Measurements from ENCODE around the gene HTR2B. TPM values are rescaled to one million over a fixed set of nuclear protein-coding genes. Genes with fewer than 3 reads are reported as not detected.

The HTR2B gene
- total RNA-seq, 1 experiment from 2014 or later: not detected

DNA sequence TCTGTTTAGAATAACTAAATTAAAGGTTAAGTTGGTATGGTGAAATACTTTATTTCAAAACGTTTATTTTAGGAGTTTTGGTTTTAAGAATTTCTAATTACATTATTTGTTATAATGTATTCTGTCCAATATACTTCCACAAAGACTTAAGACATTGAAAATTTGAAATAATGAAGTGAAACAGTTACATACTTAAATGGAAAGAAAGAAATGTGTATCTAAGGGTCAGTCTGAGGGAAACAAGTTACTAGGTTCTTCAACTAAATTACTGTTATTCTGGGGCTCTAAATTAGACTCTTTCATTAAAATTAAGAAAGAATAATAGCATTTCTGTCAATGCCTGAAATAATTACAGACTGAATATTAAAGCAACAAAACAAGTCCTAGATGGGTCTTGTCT lies 7.7 kb downstream of the HTR2B start:
- ChIA-PET POLR2A (no interaction called here), CTCF (no interaction called here)
- Mint-ChIP-seq H3K4me3 (no peak overlapping the region), H3K27ac (no peak overlapping the region), H3K9me3 (no peaks in the 10 kb centered on the region), H3K27me3 (ENCODE audit: low read depth) (no peaks in the 10 kb centered on the region), H3K4me1 (peaks cover 23% of the 10 kb centered on the region), H3K36me3 (no peaks in the 10 kb centered on the region)
- no peak for TF ChIP-seq TP53 (CRISPR knock-in tag; IDR thresholded peaks at IDR 0.05)
- no peak for TF ChIP-seq ZBTB21 (CRISPR knock-in tag; IDR thresholded peaks at IDR 0.05; ENCODE audit: borderline replicate concordance)
- no peak for TF ChIP-seq ZNF317 (CRISPR knock-in tag; IDR thresholded peaks at IDR 0.05; ENCODE audit: borderline replicate concordance, low read depth)
- TF ChIP-seq, protein P1, sequence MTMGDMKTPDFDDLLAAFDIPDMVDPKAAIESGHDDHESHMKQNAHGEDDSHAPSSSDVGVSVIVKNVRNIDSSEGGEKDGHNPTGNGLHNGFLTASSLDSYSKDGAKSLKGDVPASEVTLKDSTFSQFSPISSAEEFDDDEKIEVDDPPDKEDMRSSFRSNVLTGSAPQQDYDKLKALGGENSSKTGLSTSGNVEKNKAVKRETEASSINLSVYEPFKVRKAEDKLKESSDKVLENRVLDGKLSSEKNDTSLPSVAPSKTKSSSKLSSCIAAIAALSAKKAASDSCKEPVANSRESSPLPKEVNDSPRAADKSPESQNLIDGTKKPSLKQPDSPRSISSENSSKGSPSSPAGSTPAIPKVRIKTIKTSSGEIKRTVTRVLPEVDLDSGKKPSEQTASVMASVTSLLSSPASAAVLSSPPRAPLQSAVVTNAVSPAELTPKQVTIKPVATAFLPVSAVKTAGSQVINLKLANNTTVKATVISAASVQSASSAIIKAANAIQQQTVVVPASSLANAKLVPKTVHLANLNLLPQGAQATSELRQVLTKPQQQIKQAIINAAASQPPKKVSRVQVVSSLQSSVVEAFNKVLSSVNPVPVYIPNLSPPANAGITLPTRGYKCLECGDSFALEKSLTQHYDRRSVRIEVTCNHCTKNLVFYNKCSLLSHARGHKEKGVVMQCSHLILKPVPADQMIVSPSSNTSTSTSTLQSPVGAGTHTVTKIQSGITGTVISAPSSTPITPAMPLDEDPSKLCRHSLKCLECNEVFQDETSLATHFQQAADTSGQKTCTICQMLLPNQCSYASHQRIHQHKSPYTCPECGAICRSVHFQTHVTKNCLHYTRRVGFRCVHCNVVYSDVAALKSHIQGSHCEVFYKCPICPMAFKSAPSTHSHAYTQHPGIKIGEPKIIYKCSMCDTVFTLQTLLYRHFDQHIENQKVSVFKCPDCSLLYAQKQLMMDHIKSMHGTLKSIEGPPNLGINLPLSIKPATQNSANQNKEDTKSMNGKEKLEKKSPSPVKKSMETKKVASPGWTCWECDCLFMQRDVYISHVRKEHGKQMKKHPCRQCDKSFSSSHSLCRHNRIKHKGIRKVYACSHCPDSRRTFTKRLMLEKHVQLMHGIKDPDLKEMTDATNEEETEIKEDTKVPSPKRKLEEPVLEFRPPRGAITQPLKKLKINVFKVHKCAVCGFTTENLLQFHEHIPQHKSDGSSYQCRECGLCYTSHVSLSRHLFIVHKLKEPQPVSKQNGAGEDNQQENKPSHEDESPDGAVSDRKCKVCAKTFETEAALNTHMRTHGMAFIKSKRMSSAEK (CRISPR knock-in tag; IDR thresholded peaks at IDR 0.05; ENCODE audit: borderline replicate concordance): no peak
- TF ChIP-seq, protein P2, sequence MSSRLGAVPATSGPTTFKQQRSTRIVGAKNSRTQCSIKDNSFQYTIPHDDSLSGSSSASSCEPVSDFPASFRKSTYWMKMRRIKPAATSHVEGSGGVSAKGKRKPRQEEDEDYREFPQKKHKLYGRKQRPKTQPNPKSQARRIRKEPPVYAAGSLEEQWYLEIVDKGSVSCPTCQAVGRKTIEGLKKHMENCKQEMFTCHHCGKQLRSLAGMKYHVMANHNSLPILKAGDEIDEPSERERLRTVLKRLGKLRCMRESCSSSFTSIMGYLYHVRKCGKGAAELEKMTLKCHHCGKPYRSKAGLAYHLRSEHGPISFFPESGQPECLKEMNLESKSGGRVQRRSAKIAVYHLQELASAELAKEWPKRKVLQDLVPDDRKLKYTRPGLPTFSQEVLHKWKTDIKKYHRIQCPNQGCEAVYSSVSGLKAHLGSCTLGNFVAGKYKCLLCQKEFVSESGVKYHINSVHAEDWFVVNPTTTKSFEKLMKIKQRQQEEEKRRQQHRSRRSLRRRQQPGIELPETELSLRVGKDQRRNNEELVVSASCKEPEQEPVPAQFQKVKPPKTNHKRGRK (CRISPR knock-in tag; IDR thresholded peaks at IDR 0.05; ENCODE audit: borderline replicate concordance): no peak
- TF ChIP-seq, protein P3, sequence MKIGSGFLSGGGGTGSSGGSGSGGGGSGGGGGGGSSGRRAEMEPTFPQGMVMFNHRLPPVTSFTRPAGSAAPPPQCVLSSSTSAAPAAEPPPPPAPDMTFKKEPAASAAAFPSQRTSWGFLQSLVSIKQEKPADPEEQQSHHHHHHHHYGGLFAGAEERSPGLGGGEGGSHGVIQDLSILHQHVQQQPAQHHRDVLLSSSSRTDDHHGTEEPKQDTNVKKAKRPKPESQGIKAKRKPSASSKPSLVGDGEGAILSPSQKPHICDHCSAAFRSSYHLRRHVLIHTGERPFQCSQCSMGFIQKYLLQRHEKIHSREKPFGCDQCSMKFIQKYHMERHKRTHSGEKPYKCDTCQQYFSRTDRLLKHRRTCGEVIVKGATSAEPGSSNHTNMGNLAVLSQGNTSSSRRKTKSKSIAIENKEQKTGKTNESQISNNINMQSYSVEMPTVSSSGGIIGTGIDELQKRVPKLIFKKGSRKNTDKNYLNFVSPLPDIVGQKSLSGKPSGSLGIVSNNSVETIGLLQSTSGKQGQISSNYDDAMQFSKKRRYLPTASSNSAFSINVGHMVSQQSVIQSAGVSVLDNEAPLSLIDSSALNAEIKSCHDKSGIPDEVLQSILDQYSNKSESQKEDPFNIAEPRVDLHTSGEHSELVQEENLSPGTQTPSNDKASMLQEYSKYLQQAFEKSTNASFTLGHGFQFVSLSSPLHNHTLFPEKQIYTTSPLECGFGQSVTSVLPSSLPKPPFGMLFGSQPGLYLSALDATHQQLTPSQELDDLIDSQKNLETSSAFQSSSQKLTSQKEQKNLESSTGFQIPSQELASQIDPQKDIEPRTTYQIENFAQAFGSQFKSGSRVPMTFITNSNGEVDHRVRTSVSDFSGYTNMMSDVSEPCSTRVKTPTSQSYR (CRISPR knock-in tag; IDR thresholded peaks at IDR 0.05): no peak
- TF ChIP-seq, protein P4, sequence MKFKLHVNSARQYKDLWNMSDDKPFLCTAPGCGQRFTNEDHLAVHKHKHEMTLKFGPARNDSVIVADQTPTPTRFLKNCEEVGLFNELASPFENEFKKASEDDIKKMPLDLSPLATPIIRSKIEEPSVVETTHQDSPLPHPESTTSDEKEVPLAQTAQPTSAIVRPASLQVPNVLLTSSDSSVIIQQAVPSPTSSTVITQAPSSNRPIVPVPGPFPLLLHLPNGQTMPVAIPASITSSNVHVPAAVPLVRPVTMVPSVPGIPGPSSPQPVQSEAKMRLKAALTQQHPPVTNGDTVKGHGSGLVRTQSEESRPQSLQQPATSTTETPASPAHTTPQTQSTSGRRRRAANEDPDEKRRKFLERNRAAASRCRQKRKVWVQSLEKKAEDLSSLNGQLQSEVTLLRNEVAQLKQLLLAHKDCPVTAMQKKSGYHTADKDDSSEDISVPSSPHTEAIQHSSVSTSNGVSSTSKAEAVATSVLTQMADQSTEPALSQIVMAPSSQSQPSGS (CRISPR knock-in tag; IDR thresholded peaks at IDR 0.05; ENCODE audit: borderline replicate concordance, low read depth): no peak
- TF ChIP-seq SMAD3 (CRISPR knock-in tag; IDR thresholded peaks at IDR 0.05; ENCODE audit: borderline replicate concordance): no peak
- no peak for TF ChIP-seq NR2C2 (CRISPR knock-in tag; IDR thresholded peaks at IDR 0.05)
- no peak for TF ChIP-seq HMGA2 (CRISPR knock-in tag; IDR thresholded peaks at IDR 0.05)
- TF ChIP-seq KAT7 (CRISPR knock-in tag; IDR thresholded peaks at IDR 0.05; ENCODE audit: borderline replicate concordance): no peak
- TF ChIP-seq RORB (CRISPR knock-in tag; IDR thresholded peaks at IDR 0.05): no peak
- no peak for TF ChIP-seq SOX15 (CRISPR knock-in tag; IDR thresholded peaks at IDR 0.05)
- no peak for DNase-seq (ENCODE audit: low spot score)
- no peak for ATAC-seq

DNA sequence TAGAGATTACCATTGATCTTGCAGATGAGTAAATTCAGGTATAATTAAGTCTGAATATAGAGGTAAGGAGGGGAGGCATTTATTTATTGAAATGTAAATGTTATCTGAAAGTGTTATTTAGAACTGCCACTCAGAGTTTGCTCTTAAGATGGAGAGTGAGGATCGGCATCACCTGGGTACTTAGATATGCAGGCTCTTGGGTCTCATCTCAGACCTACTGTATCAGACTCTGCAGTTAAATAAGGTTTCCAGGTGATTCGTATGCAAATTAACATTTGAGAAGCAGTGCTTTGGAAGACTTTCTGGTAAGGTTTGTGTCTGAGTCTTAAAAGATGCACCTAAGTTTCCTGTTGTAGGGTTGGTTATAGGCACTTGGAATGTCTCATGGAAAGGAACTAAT lies 9.2 kb downstream of the HTR2B start:
- H3K27ac Mint-ChIP-seq: peak overlapping the region; percentile 14
- ChIA-PET CTCF (no interaction called here), POLR2A (no interaction called here)
- H3K9me3 Mint-ChIP-seq: no peaks in the 10 kb centered on the region
- H3K4me1 Mint-ChIP-seq: peaks cover 23% of the 10 kb centered on the region
- H3K36me3 Mint-ChIP-seq: no peaks in the 10 kb centered on the region
- ATAC-seq (peak; percentile 70), DNase-seq (ENCODE audit: low spot score) (no peak)
- no peaks in the 10 kb centered on the region for H3K27me3 Mint-ChIP-seq (ENCODE audit: low read depth)
- no peak overlapping the region for H3K4me3 Mint-ChIP-seq
- TF ChIP-seq MYBL2 (CRISPR knock-in tag; IDR thresholded peaks at IDR 0.05): no peak
- TF ChIP-seq NFYB (CRISPR knock-in tag; conservative IDR thresholded peaks at IDR 0.05; ENCODE audit: low read depth): no peak
- TF ChIP-seq, protein P5, sequence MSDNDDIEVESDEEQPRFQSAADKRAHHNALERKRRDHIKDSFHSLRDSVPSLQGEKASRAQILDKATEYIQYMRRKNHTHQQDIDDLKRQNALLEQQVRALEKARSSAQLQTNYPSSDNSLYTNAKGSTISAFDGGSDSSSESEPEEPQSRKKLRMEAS (CRISPR knock-in tag; IDR thresholded peaks at IDR 0.05): no peak
- no peak for TF ChIP-seq TCF7 (CRISPR knock-in tag; IDR thresholded peaks at IDR 0.05; ENCODE audit: low read depth)
- TF ChIP-seq NR3C1 (CRISPR knock-in tag; conservative IDR thresholded peaks at IDR 0.05; ENCODE audit: low read depth): no peak
- no peak for TF ChIP-seq CREM (CRISPR knock-in tag; IDR thresholded peaks at IDR 0.05)
- TF ChIP-seq, protein P6, sequence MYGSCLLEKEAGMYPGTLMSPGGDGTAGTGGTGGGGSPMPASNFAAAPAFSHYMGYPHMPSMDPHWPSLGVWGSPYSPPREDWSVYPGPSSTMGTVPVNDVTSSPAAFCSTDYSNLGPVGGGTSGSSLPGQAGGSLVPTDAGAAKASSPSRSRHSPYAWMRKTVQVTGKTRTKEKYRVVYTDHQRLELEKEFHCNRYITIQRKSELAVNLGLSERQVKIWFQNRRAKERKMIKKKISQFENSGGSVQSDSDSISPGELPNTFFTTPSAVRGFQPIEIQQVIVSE (CRISPR knock-in tag; IDR thresholded peaks at IDR 0.05; ENCODE audit: borderline replicate concordance): no peak
- no peak for TF ChIP-seq MXD4 (CRISPR knock-in tag; IDR thresholded peaks at IDR 0.05; ENCODE audit: borderline replicate concordance)
- TF ChIP-seq, protein P7, sequence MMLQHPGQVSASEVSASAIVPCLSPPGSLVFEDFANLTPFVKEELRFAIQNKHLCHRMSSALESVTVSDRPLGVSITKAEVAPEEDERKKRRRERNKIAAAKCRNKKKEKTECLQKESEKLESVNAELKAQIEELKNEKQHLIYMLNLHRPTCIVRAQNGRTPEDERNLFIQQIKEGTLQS (CRISPR knock-in tag; conservative IDR thresholded peaks at IDR 0.05): no peak
- TF ChIP-seq, protein P8, sequence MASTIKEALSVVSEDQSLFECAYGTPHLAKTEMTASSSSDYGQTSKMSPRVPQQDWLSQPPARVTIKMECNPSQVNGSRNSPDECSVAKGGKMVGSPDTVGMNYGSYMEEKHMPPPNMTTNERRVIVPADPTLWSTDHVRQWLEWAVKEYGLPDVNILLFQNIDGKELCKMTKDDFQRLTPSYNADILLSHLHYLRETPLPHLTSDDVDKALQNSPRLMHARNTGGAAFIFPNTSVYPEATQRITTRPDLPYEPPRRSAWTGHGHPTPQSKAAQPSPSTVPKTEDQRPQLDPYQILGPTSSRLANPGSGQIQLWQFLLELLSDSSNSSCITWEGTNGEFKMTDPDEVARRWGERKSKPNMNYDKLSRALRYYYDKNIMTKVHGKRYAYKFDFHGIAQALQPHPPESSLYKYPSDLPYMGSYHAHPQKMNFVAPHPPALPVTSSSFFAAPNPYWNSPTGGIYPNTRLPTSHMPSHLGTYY (CRISPR knock-in tag; IDR thresholded peaks at IDR 0.05): no peak
- no peak for TF ChIP-seq HMGA2 (CRISPR knock-in tag; IDR thresholded peaks at IDR 0.05)
- no peak for TF ChIP-seq JUN (CRISPR knock-in tag; IDR thresholded peaks at IDR 0.05)
